Raji (cell line): Measurements from ENCODE around the gene NACC2.

ENCODE experiments used
- POLR2A ChIP-seq: IDR thresholded peaks from 2 replicates; pipeline ENCODE4 v1.6.1; 2011; ENCODE audit warnings: low read depth, low read length, control low read depth; ENCODE audit not compliant: insufficient read depth

Gene NACC2

GRCh38 chr9:136046554-136046920 lies 48.6 kb downstream of the NACC2 start:
- TF ChIP-seq POLR2A = no peak

DNA sequence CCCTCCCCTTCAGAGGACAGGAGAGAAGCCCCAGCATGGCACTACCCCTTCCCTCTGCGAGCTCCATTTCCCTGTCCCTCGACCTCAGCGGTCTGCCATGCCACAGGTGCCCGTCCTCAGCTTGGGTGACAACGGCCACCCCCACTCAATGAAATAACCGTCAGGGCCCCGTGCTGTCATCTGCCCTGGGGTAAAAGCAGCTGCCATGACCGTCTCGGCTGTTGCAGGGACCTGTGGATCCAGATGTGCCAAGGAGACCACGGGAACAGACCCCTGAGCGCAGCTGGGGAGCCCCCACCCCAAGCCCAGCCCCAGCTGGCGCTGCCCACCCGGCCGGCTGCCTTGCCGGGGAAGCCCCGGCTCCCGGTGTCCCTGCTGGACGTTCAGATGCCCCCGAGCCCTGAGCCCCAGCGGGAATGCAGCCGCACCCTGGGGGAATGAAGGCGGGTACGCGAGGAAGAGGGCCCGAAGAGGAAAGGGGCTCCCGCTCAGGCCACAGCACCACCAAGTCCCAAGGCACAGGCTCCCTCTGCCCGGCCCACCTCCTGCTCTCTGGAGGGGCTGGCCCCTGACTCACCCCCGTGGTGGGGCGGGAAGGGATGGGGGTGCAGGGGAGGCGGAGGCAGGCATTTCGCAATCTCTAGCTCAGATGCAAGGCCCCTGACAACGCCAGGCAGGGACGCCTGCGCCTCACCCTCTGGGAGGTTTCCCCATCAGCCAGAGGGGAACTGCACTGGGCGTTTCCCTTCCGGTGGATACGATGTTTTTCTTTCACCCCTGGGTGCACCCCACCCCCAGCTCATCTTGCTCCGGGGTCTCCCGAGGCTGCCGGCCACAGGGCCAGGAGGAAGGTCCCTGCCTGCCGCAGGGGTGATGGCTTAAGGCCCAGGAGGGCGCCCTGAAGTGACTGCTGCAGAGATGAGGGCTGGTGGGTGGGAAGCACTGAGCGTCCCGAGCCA lies 49.2 kb downstream of the NACC2 start:
- no peak for TF ChIP-seq POLR2A

DNA sequence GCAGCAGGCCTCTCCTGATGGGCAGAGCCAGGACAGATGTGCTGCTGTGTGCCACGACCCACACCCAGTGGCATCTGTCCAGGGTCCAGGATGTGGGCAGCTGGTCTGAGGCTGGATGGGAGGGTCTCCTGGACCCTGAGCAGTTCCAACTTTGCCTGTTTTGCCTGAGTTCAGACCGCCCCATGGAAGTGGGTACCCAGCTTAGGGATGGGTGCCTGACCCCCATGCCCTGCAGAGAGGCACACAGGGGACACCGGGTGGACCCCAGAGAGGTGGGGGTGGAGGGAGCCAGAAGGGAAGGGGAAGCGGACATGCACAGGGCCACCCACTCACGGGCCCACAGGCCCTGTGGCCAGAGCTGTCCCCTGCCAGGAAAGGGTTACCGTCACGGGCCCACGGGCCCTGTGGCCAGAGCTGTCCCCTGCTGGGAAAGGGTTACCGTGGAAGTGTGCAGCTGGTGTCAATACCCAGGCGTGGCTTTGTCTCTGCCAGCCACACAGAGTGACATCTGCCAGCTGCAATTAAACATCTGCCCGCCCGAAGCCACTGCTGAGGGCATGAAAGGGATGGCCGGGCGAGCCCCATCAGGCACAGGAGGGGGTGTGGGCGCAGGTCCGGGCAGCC lies 50.0 kb downstream of the NACC2 start:
- TF ChIP-seq POLR2A = no peak

DNA sequence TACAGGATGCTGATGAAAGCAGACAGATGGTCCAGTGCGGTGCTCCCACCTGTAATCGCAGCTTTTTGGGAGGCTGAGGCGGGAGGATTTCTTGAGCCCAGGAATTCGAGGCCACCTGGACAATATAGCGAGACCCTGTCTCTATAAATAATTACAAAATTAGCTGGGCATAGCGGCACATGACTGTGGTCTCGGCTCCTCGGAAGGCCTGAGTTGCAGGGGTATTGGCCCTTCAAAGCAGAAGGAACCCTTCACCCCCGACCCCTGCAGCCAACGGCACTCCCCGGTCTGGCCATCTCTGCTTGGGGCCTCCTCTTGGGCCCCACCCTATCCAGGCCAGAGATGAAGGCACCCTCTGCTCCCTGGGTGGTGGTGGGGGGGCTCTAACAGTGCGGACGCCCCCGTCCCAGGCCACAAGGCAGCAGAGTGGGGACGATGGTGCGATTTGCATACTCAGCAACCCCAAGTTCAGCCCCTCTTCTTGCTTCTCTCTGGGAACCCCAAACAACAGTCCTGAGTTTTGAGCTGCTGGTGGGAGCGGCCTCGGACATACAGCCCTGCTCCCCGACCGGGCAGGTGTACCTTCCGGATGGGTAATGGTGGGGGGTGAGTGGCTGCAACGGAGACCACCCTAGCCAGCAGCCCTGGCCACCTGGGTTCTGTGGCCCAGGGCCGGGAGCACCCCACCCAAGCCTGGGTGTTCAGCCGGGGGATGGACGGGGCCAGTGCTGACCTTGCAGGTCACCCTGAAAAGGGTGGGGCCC lies 50.7 kb downstream of the NACC2 start:
- TF ChIP-seq POLR2A = no peak

- no peak for TF ChIP-seq POLR2A
Observed at GRCh38 chr9:136043441-136043991, 51.6 kb downstream of the NACC2 start.

DNA sequence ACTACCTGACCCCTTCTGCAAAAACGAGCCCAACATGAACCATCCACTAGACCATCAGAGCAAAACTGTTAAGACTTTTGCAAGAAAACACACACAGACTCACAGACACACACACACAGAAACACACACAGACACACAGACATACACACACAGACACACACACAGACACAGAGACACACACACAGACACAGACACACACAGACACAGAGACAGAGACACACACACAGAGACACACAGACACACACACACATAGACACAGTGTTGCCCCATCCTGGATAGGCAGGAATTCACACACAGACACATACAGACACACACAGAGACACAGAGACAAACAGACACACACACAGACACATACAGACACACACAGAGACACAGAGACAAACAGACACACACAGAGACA lies 52.5 kb downstream of the NACC2 start:
- no peak for TF ChIP-seq POLR2A

GRCh38 chr9:136039488-136039887 lies 55.6 kb downstream of the NACC2 start:
- TF ChIP-seq POLR2A = no peak

- TF ChIP-seq POLR2A = no peak
Observed at GRCh38 chr9:136036848-136037247, 58.2 kb downstream of the NACC2 start.

GRCh38 chr9:136036050-136036449 lies 59.0 kb downstream of the NACC2 start:
- TF ChIP-seq POLR2A = no peak

- TF ChIP-seq POLR2A = no peak
Observed at GRCh38 chr9:136031741-136032730, 63.1 kb downstream of the NACC2 start.

DNA sequence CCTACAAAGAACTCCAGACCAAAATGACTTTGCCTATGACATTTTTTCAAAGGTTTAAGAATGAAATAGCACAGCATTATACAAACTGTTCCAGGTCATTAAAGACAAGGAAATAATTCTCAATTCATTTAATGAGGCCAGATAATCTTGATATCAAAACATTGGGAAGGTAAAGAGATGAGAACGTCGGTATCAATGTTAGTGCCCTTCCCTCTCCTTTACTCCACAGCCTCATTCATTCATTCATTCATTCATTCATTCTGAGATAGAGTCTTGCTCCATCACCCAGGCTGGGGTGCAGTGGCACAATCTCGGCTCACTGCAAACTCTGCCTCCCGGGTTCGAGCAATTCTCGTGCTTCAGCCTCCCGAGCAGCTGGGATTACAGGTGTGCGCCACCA lies 64.0 kb downstream of the NACC2 start:
- no peak for TF ChIP-seq POLR2A

- TF ChIP-seq POLR2A = no peak
Observed at GRCh38 chr9:136029556-136029955, 65.5 kb downstream of the NACC2 start.

GRCh38 chr9:136028760-136029470 lies 66.2 kb downstream of the NACC2 start:
- no peak for TF ChIP-seq POLR2A
